NB4 (cell line): Measurements from ENCODE around the gene SAXO1.

Source experiments
- CTCF ChIP-seq: IDR thresholded peaks from one replicate; pipeline ENCODE4 v1.5.1; 2012; ENCODE audit warnings: low read depth, low read length
- POLR2A ChIP-seq: IDR thresholded peaks from 2 replicates; pipeline ENCODE4 v1.6.1; 2011; ENCODE audit warnings: mild to moderate bottlenecking; ENCODE audit not compliant: insufficient read length; ENCODE audit errors: extremely low read depth
- TF ChIP-seq, protein P1 (sequence below): IDR thresholded peaks from 2 replicates; pipeline ENCODE4 v1.6.1; 2011; ENCODE audit warnings: low read depth, low read length

DNA sequence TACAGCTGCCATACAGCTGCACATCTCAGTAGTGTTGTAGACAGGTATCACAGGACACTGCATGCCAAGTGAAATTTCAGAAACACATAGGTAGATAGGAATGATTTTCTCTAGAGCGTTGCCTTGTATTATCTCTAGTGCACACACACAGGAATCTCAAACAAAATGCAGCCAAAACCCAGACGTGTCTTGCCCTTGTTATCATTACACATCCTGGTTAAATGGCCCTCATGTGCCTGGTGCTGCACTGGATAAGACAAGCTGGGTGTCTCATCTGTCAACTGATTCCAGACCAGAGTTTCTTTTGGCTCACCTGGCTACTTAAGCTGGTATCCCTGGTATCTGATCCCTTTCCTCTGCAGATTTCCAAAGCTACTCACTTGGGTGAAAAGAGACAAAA is 59.7 kb downstream of the SAXO1 start:
- no peak for TF ChIP-seq CTCF
- TF ChIP-seq POLR2A, result no peak
- TF ChIP-seq, protein P1, sequence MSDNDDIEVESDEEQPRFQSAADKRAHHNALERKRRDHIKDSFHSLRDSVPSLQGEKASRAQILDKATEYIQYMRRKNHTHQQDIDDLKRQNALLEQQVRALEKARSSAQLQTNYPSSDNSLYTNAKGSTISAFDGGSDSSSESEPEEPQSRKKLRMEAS, result no peak
